Neural progenitor cell (in vitro differentiated cells): Measurements from ENCODE around the gene IPCEF1. TPM values are rescaled to one million over a fixed set of nuclear protein-coding genes. Genes with fewer than 3 reads are reported as not detected.
A peak's percentile ranks its signal among the peaks of the same experiment; 100 is the strongest.

Experiments
- DNase-seq: peaks from one replicate; pipeline ENCODE4 v3.0.0-alpha.2; 2016; ENCODE audit warnings: low spot score
- H2AFZ ChIP-seq: fragments of 200-600 bp; sonication (generic); replicated peaks from 2 replicates; pipeline ENCODE4 v1.6.1; 2016; ENCODE audit warnings: antibody characterized with exemption
- H3F3A ChIP-seq: fragments of 200-600 bp; sonication (generic); 2 replicates; pipeline ENCODE4 v1.6.1; 2016; ENCODE audit warnings: antibody characterized with exemption, low read depth
- H3K27ac ChIP-seq: fragments of 200-600 bp; sonication (generic); 2 replicates; pipeline ENCODE4 v1.5.1; 2016; ENCODE audit warnings: mild to moderate bottlenecking
- H3K27me3 ChIP-seq: fragments of 200-600 bp; sonication (generic); 2 replicates; pipeline ENCODE4 v1.6.1; 2016; ENCODE audit warnings: mild to moderate bottlenecking, moderate library complexity
- H3K36me3 ChIP-seq: fragments of 200-600 bp; sonication (generic); 2 replicates; pipeline ENCODE4 v1.5.1; 2016
- H3K4me1 ChIP-seq: fragments of 200-600 bp; sonication (generic); 2 replicates; pipeline ENCODE4 v1.6.1; 2016; ENCODE audit warnings: mixed run types
- H3K4me2 ChIP-seq: fragments of 200-600 bp; sonication (generic); 2 replicates; pipeline ENCODE4 v1.6.1; 2016
- H3K4me3 ChIP-seq: fragments of 200-600 bp; sonication (generic); 2 replicates; pipeline ENCODE4 v1.5.1; 2016
- H3K79me2 ChIP-seq: fragments of 200-600 bp; sonication (generic); 2 replicates; pipeline ENCODE4 v1.6.1; 2016; ENCODE audit warnings: low read depth
- H3K9ac ChIP-seq: fragments of 200-600 bp; sonication (generic); 2 replicates; pipeline ENCODE4 v1.6.1; 2016
- H3K9me3 ChIP-seq: fragments of 200-600 bp; sonication (generic); 2 replicates; pipeline ENCODE4 v1.5.1; 2016; ENCODE audit warnings: low read depth
- H4K20me1 ChIP-seq: fragments of 200-600 bp; sonication (generic); 2 replicates; pipeline ENCODE4 v1.6.1; 2016; ENCODE audit warnings: low read depth
- H3K27ac Mint-ChIP-seq: 3 replicates; pipeline ENCODE4 v1.8.0; 2021; ENCODE audit warnings: mixed read lengths
- H3K27me3 Mint-ChIP-seq: 2 replicates; pipeline ENCODE4 v1.8.0; 2022; ENCODE audit warnings: low read depth, mild to moderate bottlenecking, inconsistent platforms, moderate library complexity, mixed read lengths; ENCODE audit not compliant: insufficient read depth
- H3K36me3 Mint-ChIP-seq: 3 replicates; pipeline ENCODE4 v1.8.0; 2021; ENCODE audit warnings: mixed read lengths
- H3K4me1 Mint-ChIP-seq: 3 replicates; pipeline ENCODE4 v1.8.0; 2021; ENCODE audit warnings: mixed read lengths
- H3K4me3 Mint-ChIP-seq: 3 replicates; pipeline ENCODE4 v1.8.0; 2021; ENCODE audit warnings: mild to moderate bottlenecking, moderate library complexity, mixed read lengths
- H3K9me3 Mint-ChIP-seq: 3 replicates; pipeline ENCODE4 v1.8.0; 2020; ENCODE audit warnings: mixed read lengths
- EZH2 ChIP-seq: fragments of 200-600 bp; sonication (generic); IDR thresholded peaks from 2 replicates; pipeline ENCODE4 v1.6.1; 2017; ENCODE audit warnings: antibody characterized with exemption, mild to moderate bottlenecking, moderate library complexity
- EZH2phosphoT487 ChIP-seq: fragments of 200-600 bp; sonication (generic); IDR thresholded peaks from 2 replicates; pipeline ENCODE4 v1.6.1; 2017; ENCODE audit warnings: antibody characterized with exemption
- total RNA-seq: library from RNA; depleted of rRNA; stranded (reverse); fragments of >200 nt; gene quantifications from 2 replicates; pipeline ENCODE4 v1.2.3, GENCODE V29; 2015; ENCODE audit warnings: low replicate concordance
- TF ChIP-seq, protein P1 (sequence below): fragments of 200-600 bp; sonication (generic); IDR thresholded peaks from 2 replicates; pipeline ENCODE4 v1.5.1; 2017; ENCODE audit warnings: antibody characterized with exemption, mild to moderate bottlenecking

The IPCEF1 gene
- total RNA-seq, 1 donor from 2014 or later, result 0.13 TPM

DNA sequence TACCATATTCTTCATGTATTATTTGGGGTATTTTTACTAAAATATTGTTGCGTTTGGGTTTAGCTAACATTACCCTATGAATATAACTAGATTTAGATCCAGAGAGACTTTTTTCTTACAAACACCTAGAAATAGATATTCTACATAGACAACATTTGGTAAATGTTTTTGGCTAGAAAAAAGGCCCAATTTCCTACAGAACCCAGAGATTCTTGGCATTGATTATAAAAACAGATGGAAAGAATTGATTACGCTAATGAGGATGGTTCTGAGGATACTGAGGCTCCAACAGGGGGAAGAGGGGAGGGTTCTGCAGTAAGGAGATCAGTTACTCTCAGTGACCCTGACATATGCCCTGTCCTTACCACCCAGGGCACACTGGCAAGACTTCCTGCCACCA, 123.2 kb downstream of the IPCEF1 start:
- H3K36me3 Mint-ChIP-seq, result no peaks in the 10 kb centered on the region
- no peaks in the 10 kb centered on the region for H3K4me1 Mint-ChIP-seq
- no peak overlapping the region for H3K27ac ChIP-seq
- no peaks in the 10 kb centered on the region for H3K27me3 Mint-ChIP-seq
- DNase-seq, result no peak
- H3K9me3 ChIP-seq, result no peaks in the 10 kb centered on the region
- no peak overlapping the region for H3K27ac Mint-ChIP-seq
- H3K36me3 ChIP-seq, result no peaks in the 10 kb centered on the region
- TF ChIP-seq, protein P1, sequence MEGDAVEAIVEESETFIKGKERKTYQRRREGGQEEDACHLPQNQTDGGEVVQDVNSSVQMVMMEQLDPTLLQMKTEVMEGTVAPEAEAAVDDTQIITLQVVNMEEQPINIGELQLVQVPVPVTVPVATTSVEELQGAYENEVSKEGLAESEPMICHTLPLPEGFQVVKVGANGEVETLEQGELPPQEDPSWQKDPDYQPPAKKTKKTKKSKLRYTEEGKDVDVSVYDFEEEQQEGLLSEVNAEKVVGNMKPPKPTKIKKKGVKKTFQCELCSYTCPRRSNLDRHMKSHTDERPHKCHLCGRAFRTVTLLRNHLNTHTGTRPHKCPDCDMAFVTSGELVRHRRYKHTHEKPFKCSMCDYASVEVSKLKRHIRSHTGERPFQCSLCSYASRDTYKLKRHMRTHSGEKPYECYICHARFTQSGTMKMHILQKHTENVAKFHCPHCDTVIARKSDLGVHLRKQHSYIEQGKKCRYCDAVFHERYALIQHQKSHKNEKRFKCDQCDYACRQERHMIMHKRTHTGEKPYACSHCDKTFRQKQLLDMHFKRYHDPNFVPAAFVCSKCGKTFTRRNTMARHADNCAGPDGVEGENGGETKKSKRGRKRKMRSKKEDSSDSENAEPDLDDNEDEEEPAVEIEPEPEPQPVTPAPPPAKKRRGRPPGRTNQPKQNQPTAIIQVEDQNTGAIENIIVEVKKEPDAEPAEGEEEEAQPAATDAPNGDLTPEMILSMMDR, result no peak
- no peak for TF ChIP-seq EZH2phosphoT487
- TF ChIP-seq EZH2, result no peak
- no peaks in the 10 kb centered on the region for H3K4me1 ChIP-seq
- H3F3A ChIP-seq, result no peaks in the 10 kb centered on the region
- no peaks in the 10 kb centered on the region for H4K20me1 ChIP-seq
- no peaks in the 10 kb centered on the region for H3K27me3 ChIP-seq
- H3K9ac ChIP-seq, result no peak overlapping the region
- H3K79me2 ChIP-seq, result no peaks in the 10 kb centered on the region
- no peak overlapping the region for H3K4me3 ChIP-seq
- no peak overlapping the region for H3K4me3 Mint-ChIP-seq
- no peaks in the 10 kb centered on the region for H3K9me3 Mint-ChIP-seq
- no peak overlapping the region for H2AFZ ChIP-seq
- H3K4me2 ChIP-seq, result no peak overlapping the region

DNA sequence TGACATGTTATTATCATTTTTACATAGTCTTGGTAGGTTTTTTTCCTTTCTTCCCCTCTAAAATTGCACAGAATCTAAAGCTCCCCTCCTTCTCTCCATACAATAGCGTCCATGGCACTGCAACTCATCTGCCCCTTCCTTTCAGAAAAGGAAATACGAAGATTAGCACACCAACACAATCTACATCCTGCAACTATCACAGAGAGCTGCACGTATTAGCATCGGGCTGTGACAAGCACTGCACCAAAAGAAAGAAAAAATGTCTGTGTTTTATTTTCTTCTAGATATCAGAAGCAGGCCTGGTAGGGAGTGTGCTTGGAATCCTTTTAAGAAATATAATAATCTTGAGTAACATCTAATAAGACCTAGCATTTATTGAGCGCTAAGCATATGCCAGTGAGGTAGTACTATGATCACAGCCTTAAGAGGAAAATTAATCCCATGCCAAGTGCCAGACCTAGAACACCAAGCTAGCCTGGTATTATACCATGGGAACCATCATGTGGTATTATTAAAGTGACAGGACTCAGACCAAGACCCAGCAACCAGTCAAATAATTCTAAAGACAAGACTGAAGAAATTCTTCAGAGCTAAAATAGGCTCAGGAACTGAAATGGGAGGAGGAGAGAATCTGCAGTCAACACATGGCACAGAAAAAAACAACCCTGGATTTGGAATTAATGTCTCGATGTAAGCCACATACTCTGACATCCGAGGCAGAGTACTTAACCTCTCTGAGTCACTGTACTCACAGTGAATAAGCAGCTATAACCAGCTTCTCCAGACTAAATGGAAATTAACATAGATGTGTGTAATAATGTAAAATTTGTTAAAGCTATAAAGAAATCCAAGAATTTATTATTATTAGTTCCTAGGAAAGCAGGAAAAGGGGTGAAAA, 124.3 kb downstream of the IPCEF1 start:
- no peak overlapping the region for H3K4me3 ChIP-seq
- H3K4me1 ChIP-seq, result no peaks in the 10 kb centered on the region
- Mint-ChIP-seq H3K4me1 (no peaks in the 10 kb centered on the region), H3K36me3 (no peaks in the 10 kb centered on the region), H3K27ac (no peak overlapping the region), H3K9me3 (no peaks in the 10 kb centered on the region), H3K27me3 (no peaks in the 10 kb centered on the region), H3K4me3 (no peak overlapping the region)
- no peaks in the 10 kb centered on the region for H4K20me1 ChIP-seq
- H2AFZ ChIP-seq, result peak overlapping the region; percentile 48
- TF ChIP-seq, protein P1, result no peak
- TF ChIP-seq EZH2phosphoT487 (no peak), EZH2 (no peak)
- DNase-seq, result no peak
- H3F3A ChIP-seq, result no peaks in the 10 kb centered on the region
- no peak overlapping the region for H3K4me2 ChIP-seq
- no peak overlapping the region for H3K27ac ChIP-seq
- no peak overlapping the region for H3K9ac ChIP-seq
- no peaks in the 10 kb centered on the region for H3K9me3 ChIP-seq
- H3K79me2 ChIP-seq, result no peaks in the 10 kb centered on the region
- H3K27me3 ChIP-seq, result no peaks in the 10 kb centered on the region
- H3K36me3 ChIP-seq, result no peaks in the 10 kb centered on the region

DNA sequence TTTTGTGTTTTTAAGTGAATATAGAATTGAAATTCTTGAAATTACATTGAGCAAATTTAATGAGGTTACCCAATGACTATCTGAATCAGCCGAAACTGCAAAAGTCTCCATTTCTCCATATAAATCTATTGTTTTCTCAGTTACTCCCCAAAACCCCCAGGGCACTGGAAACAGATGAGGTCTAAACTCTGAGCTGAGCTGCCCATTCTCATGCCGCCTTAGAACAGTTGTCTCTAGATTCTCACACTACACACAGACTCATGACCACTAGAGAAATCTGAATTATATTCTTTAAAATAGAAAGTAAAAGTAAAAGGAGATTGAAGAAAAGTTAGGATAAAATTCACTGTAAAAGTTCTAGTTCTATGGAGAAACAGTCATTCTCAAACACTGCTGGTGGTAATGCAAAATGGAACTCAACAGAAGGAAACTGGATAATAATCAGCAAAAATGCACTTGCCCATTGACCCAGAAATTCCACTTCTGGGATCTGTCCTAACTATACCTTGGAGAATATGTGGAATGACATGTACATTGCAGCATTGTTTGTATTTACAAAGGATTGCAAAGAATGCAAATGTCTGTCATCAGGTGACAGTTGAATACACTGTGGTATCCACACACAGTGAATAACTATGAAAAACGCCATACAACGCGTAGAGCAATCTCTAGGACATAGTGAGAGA, 125.5 kb downstream of the IPCEF1 start:
- no peaks in the 10 kb centered on the region for H3K9me3 Mint-ChIP-seq

More for the DNA sequence above, 125.5 kb downstream of the IPCEF1 start:
- Histone ChIP-seq H4K20me1 (no peaks in the 10 kb centered on the region), H3K9me3 (no peaks in the 10 kb centered on the region), H3K4me3 (no peak overlapping the region), H3K79me2 (no peaks in the 10 kb centered on the region), H2AFZ (no peak overlapping the region), H3K27ac (no peak overlapping the region), H3K9ac (no peak overlapping the region), H3K27me3 (no peaks in the 10 kb centered on the region), H3F3A (no peaks in the 10 kb centered on the region), H3K4me1 (no peaks in the 10 kb centered on the region), H3K36me3 (no peaks in the 10 kb centered on the region), H3K4me2 (no peak overlapping the region)
- DNase-seq, result no peak
- Mint-ChIP-seq H3K27ac (no peak overlapping the region), H3K4me3 (no peak overlapping the region), H3K36me3 (no peaks in the 10 kb centered on the region), H3K4me1 (no peaks in the 10 kb centered on the region), H3K27me3 (no peaks in the 10 kb centered on the region)
- TF ChIP-seq EZH2 (no peak), EZH2phosphoT487 (no peak)
- TF ChIP-seq, protein P1, result no peak
